NCI-H146 (cell line): ENCODE results near the gene PSORS1C1.

Experiments used
- DNase-seq: peaks from one replicate; lab custom pipeline; 2025; lab: John Stamatoyannopoulos, UW

The PSORS1C1 gene

GRCh38 chr6:31126396-31127175, 12.0 kb downstream of the PSORS1C1 start:
- DNase-seq: peak; percentile 28

GRCh38 chr6:31128093-31128676, 13.6 kb downstream of the PSORS1C1 start:
- peak; percentile 59 for DNase-seq

GRCh38 chr6:31129130-31129529, 14.5 kb downstream of the PSORS1C1 start:
- DNase-seq: peak; percentile 52

- no peak for DNase-seq
Measured at GRCh38 chr6:31130751-31131150, 16.2 kb downstream of the PSORS1C1 start.

GRCh38 chr6:31131595-31131994, 17.0 kb downstream of the PSORS1C1 start:
- no peak for DNase-seq

GRCh38 chr6:31132806-31133205, 18.2 kb downstream of the PSORS1C1 start:
- no peak for DNase-seq

- no peak for DNase-seq
Measured at GRCh38 chr6:31135710-31136109, 21.1 kb downstream of the PSORS1C1 start.

GRCh38 chr6:31138982-31139381, 24.4 kb downstream of the PSORS1C1 start, which contains the start of gene PSORS1C2:
TSS of gene PSORS1C2 (minus strand) at chr6:31139066. CDS start at chr6:31139026, 40 bp downstream.
- DNase-seq: no peak

GRCh38 chr6:31139599-31139998, 25.0 kb downstream of the PSORS1C1 start:
- DNase-seq: no peak

GRCh38 chr6:31140643-31141042, 26.0 kb downstream of the PSORS1C1 start:
- DNase-seq: no peak

GRCh38 chr6:31142361-31142761, 27.8 kb downstream of the PSORS1C1 start:
- DNase-seq: no peak

GRCh38 chr6:31143148-31143547, 28.5 kb downstream of the PSORS1C1 start:
- no peak for DNase-seq

- DNase-seq: no peak
Measured at GRCh38 chr6:31144296-31144969, 29.8 kb downstream of the PSORS1C1 start.

- no peak for DNase-seq
Measured at GRCh38 chr6:31144970-31145340, 30.4 kb downstream of the PSORS1C1 start.

GRCh38 chr6:31145386-31145785, 30.8 kb downstream of the PSORS1C1 start:
- no peak for DNase-seq

GRCh38 chr6:31149827-31150447, 35.3 kb downstream of the PSORS1C1 start:
- DNase-seq: no peak

GRCh38 chr6:31152781-31153180, 38.2 kb downstream of the PSORS1C1 start:
- DNase-seq: no peak

GRCh38 chr6:31154436-31154835, 39.8 kb downstream of the PSORS1C1 start:
- DNase-seq: no peak

GRCh38 chr6:31156641-31157040, 42.0 kb downstream of the PSORS1C1 start:
- DNase-seq: no peak

GRCh38 chr6:31157513-31158139, 43.0 kb downstream of the PSORS1C1 start, which contains the start of gene CCHCR1:
TSS of gene CCHCR1 (minus strand) at chr6:31157802. CDS start at chr6:31157600, 202 bp downstream.
- DNase-seq: no peak

- DNase-seq: peak; percentile 98
Measured at GRCh38 chr6:31158140-31158862, 43.7 kb downstream of the PSORS1C1 start, which contains the start of gene TCF19. TSS of gene TCF19 (plus strand) at chr6:31158589. CDS start at chr6:31159470, 881 bp downstream.
